Stimulated activated CD8-positive, alpha-beta memory T cell treated with anti-CD3 and anti-CD28 coated beads, Interleukin-15, amount 100 ng/mL, for 1 hour (primary cell): ENCODE results near the gene C5orf22.
"Not testable (repeated sequence)": the region's sequence is repeated elsewhere in the genome, so short reads cannot be mapped to it uniquely, and the experiment has no call there.

ENCODE experiments used
- DNase-seq: peaks from one replicate; pipeline ENCODE4 v3.0.0-alpha.2; 2020; ENCODE audit warnings: low read depth

The C5orf22 gene

DNA sequence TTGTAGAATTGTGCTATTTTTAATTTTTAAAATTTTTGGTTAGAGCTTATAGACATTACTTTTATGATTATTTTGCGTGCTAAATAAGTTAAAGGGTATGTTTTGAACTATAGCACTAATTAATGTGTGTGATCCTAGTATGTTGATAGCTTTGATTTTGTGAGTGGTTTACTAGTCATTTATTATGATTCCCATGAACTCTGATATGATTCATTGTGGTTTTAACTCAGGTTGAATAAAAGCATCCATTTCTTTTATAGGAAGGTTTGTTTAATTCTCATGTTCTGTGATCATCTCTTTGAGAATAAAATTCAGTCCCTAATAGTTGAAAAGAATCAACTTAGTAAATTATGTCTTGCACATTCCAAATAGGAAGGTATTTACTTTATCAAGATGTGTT, 22.5 kb downstream of the C5orf22 start:
- no peak for DNase-seq

DNA sequence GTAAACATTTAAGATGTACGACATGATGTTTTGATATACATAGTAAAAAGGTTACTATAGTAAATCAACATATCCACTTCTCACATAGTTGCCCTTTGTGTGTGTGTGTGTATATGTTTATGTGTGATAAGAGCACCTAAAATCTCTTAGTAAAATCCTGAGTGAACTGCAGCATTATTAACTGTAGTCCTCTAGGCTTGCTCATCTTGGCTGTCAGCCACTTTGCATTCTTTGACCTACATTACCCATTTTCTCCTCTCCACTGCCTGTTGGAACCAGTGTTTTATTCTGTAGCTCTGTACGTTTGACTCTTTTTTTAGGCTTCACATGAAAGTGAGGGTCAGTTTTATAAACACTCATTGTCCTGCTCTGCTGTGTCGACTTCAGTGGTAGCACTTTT, 24.4 kb downstream of the C5orf22 start:
- DNase-seq, result no peak

DNA sequence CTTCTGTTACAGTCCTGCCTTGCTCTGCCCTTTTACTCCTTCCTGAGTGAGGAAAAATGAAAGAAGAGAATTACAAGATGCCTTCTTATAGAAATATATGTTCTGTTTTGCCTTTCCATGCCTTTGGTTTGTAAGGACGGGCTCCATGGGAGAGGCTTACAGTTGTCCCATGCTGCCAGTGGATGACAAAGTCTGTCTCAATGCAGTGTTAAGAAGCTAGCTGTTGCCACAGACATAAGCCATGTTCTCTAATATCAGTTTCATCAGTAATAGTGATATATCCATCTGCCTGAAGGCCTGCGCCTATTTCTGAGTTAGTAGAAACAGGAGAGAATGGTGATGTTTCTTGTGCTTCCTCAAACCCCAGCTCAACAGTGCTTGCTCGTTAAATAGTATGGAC, 27.8 kb downstream of the C5orf22 start:
- DNase-seq, result no peak

DNA sequence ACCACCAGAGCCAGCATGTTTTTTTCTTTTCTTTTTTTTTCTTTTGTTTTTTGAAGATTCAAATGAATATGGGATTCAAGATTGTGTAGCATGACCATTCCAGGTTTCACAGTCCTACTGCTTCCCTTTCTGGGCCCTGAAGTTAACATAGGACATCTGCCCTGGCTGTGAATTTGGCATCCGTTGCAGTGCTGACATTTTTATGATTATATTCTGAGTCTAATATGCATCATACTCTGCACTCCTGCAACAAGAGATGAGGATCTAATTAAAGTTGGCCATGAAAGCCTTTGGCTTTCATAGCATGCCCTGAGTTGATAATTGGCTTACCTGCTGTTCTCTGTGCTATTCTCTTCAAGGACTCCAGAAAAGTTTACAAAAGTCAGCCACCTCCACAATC, 29.8 kb downstream of the C5orf22 start:
- DNase-seq, result no peak

DNA sequence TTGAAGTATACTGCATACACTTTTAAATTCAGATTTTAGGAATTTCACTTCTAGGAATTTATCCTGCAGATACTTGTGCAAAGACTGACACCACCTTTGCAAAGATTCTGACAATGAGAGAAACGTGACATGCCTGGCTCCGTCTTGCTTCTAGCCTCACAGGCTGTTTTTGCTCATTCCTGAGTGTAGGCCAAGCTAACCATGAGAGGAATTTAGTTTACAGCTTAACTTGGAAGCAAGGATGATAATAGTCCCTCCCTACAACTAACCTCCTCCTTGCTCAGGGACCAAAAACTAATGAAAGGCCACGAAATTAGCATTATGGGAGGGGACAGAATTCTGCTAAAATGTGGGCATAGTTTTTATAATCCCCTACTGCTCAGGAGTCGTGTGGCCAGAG, 31.1 kb downstream of the C5orf22 start:
- DNase-seq, result no peak

DNA sequence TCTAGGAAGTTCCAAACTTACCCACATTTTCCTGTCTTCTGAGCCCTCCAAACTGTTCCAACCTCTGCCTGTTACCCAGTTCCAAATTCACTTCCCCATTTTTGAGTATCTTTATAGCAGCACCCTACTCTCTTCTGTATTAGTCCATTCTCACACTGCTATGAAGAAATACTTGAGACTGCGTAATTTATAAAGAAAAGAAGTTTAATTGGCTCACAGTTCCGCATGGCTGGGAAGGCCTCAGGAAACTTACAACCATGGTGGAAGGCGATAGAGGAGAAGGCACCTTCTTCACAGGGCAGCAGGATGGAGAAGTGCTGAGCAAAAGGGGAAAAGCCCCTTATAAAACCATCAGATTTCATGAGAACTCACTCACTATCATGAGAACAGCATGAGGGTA, 34.3 kb downstream of the C5orf22 start:
- DNase-seq, result not testable (repeated sequence)

DNA sequence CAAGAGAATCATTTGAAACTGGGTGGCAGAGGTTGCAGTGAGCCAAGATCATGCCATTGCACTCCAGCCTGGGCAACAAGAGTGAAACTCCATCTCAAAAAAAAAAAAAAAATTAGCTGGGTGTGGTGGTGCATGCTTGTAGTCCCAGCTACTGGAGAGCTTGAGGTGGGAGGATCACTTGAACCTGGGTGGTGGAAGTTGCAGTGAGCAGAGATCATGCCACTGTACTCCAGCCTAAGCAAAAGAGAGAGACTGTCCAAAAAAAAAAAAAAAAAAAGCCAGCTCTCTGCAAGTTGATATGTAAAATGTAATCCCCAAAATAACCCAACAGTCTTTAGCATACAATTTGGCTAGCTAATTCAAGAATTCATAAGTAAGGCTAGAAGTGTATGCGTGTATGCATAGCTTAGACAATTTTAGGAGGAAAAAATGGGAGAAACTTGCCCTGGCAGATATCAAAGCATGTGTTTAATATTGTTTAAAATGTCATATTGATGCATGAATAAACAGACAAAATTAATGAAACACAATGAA, 36.3 kb downstream of the C5orf22 start:
- no peak for DNase-seq

DNA sequence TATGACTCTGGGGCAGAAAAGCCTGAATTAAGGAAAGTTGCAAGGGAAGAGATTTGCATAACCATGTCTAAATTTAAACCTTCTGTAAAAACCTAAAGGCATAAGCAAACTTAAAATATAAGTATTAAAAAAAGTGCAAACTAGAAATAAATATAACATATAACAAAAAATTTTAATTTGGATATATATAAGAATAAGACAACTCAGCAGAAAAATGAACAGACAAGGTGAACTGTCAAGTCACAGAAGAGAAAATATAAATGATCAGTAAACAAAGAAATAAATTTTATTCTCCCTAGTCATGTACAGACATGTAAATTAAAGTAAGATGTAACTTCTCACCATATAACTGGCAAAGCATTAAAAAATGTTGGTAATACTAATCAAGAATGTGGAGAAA, 37.0 kb downstream of the C5orf22 start:
- no peak for DNase-seq

DNA sequence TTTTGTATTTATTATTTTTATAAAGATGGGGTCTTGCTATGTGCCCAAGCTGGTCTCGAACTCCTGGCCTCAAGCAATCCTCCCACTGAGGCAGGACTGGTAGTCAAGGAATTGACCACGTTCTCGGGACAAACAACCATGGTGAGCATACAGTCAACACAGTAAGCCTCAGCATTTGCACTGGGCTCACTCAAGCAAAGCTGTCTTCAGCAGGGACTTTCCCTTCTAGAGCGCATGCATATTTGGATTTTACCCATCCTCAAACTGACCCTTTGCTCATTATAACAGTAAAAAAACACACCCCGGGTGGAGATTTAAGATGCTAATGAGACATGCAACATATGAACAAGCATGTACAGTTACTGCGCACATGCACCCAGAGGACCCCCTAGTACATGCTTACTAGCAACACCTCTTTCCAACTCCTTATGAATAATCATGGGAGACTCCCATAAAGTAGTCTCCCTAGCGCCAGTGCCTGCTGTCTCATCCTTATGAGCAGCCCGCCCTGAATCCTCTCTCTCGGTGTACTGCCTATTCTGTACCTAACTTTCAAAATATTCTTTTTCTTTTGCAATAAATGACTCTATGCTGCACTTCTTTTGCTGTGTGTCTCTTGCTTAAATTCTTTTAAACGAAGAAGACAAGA, 41.5 kb downstream of the C5orf22 start:
- DNase-seq, result no peak

DNA sequence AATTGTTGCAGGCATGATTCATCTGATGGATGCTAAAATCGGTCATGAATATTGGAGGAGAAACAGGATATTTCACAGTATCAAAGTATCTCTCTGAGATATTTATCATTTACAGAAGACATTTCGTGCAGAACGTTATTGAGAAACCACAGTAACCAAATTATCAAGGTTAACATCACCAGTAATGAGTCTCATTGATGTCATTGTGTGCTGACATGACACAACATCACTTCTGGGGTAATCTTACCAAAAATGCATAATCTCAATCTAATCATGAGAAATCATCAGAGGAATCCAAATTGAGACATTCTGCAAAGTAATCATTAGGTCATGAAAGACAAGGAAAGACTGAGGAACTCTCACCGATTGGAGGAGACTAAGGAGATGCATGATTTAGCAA, 42.7 kb downstream of the C5orf22 start:
- DNase-seq, result no peak

DNA sequence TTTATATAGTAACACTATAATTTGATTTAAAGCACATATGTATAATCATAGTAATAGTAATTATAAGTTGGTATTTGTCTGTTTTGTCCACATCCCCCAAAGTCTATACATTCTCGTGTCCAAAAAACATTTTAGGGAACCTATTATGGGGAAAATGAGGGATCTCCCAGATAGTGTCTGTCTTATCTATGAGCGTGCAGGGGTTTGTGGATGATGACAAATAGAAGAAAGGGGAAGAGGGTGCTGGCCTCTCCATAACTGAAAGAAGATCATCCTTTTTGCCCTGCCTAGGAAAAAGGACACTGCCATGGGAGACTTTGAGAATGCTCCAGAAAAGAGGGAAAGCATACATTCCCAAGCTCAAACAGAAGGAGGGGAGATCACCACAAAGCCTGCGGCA, 45.3 kb downstream of the C5orf22 start:
- no peak for DNase-seq

DNA sequence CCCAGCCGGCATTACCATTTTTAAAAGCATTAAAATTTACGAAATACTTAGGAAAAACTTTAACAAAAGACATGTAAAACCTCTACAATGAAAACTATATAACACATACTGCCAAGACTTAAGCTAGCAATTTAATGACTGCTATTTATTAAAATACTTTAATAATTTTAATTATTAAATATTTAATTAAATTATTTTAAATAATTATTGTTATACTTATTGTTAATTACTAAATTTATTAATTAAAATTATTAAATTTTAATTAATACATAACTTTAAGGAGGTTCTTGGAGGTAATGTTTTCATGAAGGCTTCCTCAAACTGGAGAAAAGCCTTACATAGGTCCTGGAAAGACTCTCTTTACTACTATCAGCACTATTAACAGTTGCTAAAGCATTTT, 47.5 kb downstream of the C5orf22 start:
- no peak for DNase-seq

DNA sequence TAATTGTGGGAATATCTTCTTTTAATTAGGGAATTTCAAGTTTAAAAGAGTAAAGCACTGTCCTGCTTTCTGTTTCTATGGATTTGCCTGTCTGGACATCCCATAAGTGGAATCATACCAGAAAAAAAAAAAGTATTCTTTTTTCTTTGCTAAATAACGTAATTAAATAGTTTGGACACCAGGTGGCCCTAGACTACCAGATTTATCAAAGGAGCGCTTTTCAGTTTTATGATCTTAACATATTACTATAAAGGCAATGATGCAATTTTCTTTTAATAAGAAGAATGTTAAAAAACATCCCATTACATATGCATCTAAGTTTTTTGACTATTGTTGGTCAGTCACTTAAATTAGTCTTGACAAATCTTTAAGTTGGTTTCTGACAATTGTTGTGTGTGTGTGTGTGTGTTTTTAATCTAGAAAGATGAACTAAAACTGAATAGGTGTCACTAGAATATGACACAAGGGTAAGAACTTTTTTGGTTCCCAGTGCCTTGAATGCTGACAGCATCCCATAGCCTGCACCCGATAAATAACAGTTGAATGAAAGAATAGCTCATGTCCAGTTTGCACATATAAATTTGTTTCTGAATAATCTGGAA, 49.5 kb downstream of the C5orf22 start:
- DNase-seq, result no peak

DNA sequence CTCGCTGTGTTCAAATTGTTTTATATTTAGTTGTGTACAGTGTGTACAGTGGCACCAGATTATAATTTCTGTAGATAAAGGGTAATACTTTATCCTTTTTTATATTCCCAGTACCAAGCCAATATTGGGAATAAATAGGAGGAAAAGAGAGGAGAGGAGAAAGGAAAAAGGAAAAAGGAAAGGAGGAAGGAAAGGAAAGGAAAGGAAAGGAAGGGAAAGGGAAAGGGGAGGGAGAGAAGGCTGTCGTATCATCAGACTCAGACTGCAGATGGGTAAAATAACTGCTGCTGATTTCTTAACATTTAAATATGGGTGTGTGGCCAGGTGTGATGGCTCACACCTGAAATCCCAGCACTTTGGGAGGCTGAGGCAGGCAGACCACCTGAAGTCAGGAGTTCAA, 51.0 kb downstream of the C5orf22 start:
- no peak for DNase-seq

DNA sequence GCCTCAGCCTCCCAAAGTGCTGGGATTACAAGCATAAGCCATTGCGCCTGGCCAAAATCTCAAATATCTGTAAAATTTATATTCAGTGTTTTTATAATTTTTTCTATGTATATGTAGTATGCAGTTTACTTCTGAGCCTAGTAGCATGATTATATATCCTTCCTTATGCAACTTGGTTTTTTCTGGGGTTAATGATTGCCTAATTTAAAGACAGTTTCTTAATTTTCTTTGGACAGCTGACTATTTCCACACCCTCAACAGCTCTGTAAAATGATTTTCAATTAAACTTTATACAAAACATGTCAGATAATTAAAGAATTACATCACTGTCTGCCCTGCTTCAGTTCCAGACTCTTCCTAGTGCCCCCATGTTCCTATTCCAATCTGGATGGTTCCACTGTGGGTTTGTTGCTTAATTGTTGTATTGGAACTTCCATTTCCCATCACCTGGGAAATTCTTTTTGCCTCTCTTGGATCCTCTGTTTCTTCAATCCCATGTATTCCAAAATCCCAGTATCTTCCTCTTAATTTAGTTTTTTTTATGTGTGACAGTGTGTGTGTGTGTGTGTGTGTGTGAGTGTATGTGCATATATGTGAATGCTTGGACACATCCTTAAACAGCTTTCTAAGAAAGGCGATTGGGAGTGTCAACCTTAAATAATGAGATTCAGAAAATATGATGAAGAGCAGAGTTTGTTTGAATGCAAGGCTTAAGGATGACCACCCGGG, 53.2 kb downstream of the C5orf22 start:
- DNase-seq, result no peak

DNA sequence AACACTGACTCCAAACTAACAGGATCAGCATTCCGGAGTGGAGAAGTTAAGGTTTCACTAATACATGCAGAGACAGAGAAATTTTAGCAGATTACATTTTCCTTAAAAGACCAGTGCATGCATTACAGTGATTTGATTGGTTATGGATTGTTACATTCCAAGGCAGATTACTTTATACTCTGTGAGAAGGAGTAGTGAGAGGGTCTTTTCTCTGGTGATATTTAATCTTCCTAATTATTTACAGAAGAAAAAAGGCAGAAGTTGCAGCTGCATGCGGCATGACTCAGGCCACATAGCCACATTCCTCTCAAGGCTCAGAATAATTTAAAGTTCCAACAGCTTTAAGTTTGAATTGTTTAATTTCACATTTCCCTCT, 53.8 kb downstream of the C5orf22 start:
- DNase-seq, result no peak

DNA sequence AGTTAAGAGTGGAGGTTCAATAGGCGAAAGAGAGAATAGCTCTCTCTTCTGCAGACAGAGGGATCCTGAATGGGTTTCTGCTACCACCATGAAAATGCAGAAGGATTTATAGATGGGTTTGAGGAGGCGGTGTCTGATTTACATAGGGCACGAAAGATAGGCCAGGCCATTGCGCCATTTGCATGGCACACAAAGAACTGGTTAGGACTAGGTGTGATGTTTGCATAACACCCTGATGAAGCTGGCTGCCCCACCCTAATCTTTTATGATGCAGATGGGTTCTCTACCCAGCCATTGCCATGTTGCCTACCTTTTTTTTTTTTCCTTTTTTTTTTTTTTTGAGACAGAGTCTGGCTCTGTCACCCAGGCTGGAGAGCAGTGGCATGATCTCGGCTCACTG, 55.4 kb downstream of the C5orf22 start:
- DNase-seq, result no peak

DNA sequence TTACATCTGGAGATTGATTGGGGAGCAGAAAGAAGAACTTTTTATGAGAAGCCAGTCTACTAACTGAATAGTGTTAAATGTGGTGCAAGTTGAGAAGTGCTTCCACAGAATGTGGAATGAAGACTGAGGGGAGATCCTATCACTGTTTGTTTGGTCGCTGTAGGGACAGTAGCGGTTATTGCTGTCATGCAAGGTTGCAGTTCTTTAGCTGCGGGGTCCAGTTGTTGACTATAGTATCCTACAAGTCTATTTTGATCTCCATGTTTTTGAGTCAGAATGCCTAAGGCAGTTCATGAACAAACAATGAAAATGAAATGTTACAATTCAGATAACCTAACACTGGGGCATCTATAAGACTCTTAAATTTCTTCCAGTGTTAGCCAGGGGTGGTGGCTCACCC, 61.6 kb downstream of the C5orf22 start:
- no peak for DNase-seq

DNA sequence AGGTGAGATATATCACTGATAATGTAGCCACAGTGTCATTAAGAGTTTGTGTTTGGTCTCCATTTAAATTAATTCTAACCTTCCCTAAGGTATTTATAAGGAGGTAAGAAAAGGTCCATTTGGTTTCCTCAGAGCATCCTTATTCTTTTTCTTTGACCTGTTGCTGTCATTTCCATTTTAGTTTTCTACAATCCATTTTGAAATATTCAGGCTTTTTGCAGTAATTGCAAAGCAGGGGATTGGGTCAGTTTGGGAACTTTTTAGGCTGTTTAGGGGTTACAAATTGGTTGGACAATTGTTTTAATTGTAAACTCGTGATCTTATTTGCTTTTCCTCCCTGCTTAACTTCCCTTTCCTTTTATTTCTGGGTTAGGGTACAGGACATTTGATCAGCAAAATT, 64.3 kb downstream of the C5orf22 start:
- no peak for DNase-seq

DNA sequence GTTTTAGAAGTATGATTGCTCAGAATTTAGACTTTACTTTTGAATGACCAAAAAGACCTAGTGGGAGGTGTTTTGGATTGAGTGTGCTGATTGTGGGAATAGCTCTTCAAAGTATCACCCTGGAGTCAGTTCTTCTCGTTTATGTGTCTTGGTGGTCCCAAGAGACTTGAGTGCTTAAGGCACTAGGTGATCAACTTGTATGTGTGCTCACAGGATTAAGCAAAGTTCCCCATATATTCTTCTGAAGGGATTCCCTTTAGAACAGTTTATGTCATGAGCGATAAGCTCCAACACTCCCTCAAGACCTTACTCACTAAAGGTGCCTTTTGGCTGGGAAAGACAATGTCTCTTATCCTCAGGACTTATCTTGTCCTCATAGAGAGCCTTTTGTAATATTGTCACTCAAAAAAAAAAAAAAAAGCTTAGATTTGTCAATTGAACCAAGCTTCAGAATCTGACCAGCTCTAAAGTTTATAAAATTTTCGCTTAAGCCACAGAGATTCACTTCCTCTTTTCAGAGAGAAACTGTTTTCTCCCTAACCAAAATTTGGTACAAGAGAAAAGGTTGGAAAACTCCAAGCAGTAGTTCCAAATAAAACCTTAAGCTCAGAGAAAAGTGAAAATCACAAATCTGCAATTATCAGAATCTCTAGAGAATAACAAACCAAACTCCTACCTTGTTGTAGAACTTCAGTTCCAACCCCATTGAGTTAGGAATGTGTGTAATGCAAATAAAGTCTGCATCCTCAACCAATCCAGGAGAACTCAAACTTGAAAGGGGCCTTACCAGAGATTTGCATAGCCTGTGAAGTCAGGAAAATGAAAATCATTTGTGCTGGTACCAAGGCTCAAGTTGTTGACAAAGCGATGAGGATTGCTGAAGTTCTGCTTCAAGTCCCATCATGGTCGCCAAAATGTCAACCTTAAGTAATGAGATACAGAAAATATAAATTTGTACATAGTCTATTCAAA, 66.8 kb downstream of the C5orf22 start:
- no peak for DNase-seq

DNA sequence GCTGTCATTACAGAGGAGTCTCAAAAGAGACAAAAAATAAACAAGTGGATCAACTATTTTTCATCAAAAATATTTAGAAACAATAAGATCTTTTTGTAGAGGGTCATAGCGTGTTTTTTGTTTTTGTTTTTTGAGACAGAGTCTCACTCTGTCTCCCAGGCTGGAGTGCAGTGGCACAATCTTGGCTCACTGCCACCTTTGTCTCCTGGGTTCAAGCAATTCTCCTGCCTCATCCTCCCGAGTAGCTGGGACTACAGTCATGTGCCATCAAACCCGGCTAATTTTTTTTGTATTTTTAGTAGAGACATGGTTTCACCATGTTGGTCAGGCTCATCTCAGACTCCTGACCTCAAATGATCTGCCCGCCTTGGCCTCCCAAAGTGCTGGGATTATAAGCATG, 70.2 kb downstream of the C5orf22 start:
- DNase-seq, result not testable (repeated sequence)

DNA sequence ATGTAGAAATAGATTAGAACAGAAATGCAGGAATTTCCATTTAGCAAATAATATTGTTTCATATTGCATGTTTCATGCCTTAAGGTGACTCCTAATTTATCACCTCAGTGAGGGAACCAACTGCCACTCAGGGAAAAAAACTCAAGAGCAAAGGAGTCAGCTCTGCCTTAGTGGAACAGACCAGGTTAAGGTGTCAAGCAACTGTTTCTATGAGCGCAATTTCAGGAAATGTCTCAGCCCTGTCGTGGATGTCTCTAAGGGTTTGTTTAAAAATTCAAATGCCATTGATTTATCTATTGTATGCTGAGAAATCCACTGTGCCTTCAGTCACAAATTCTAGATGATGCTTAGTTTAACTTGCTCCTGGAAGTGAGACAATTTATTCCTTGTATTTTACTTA, 72.1 kb downstream of the C5orf22 start:
- DNase-seq, result no peak
